VCaP (cell line): Measurements from ENCODE around the gene TBC1D2.

Source experiments
- H3K27ac ChIP-seq: fragments of 450-650 bp; 2 replicates; pipeline ENCODE4 v1.5.1; 2017
- CTCF ChIP-seq: fragments of 450-650 bp; conservative IDR thresholded peaks from 2 replicates; pipeline ENCODE4 v1.5.1; 2017; ENCODE audit warnings: mild to moderate bottlenecking, moderate library complexity

Gene TBC1D2

GRCh38 chr9:98193336-98193944 lies 62.0 kb downstream of the TBC1D2 start:
- peak overlapping the region; percentile 87 for H3K27ac ChIP-seq
- TF ChIP-seq CTCF = peak; percentile 30

DNA sequence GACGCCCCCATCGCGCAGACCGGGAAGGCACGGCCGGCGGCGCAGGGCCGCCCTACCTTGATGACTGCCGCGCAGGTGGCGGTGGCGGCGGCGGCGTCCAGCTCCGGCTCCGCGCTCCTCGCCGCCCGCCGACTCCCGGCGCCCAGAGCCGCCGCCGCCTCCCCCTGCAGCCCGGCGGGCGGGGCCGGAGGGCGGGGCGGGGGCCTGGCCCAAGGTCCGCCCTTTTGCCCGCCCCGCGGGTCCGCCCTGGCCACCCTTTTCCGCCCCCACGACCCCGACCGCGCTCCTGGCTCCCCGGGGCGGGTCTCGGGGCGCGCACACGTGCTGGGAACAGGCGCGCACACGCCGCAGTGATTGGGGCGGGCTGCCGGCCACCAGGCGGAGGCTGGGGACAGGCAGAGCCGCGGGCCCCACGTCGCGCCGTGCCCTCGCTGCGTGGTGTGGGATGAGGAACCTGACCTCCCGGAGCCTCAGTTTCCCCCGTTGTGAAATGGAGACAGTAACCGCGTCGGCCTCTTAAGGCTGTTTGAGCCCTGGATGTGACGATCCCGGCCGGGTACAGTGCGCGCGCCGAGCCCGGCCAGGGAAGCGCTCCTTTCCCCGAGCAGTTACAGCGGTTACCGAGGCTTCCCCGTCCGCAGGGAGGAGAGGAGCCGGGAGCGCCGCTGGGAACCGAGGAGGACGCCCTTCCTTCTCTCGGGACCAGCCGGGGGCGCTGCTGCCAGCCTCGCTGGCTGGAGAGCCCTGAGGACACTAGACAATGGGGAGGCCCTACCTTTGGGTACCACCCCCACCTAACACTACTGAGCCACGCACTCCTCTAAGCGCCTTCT lies 62.7 kb downstream of the TBC1D2 start, which contains the start of gene CORO2A:
Gene CORO2A (minus strand): TSS at position 135 of the 833 bp plus-strand sequence. CDS start 34,977 bp downstream, outside the sequence.
- TF ChIP-seq CTCF = peak; percentile 68
- H3K27ac ChIP-seq = peak within 1 kb of the TSS; percentile 87

DNA sequence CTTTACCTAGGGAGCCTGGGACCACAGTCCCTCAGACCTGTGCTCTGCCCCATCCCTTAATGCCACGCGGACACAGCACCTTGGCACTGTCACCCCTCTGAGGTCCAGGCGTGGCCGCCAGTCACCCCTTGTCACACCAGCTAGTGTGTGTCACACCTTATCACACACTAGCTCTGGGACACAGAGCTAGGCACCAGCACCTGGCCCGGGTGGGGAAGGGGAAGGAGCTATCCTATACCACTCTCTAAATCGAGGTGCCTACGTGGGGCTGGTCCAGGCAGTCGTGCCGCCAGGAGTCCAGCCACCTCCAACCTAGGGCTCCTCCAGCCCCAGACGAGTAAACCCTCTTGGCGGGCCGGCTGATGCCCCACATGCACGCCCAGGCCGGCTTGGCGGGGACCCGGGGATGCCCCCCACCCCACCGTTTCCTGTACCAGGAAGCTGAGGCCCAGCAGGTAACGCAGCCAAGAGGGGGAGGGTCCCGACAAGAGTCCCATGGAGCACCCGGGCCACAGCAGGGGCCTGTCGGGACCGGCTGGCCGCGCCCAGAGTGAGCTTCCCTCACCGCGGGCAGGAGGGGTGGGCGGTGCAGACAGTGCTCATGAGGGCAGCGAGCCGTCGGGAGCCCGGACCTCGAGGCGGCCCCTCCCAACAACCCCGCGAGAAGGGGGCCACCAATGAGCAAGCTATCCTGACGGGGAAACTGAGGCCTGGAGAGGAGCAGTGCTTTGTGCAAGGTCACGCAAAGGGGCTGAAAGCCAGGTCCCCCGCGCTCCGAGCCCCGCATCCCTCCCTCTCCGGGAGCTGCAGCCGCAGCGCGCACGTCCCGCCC lies 63.6 kb downstream of the TBC1D2 start:
- no peak for TF ChIP-seq CTCF
- peak overlapping the region; percentile 87 for H3K27ac ChIP-seq

GRCh38 chr9:98191181-98191608 lies 64.3 kb downstream of the TBC1D2 start:
- H3K27ac ChIP-seq = peak overlapping the region; percentile 87
- TF ChIP-seq CTCF = no peak

DNA sequence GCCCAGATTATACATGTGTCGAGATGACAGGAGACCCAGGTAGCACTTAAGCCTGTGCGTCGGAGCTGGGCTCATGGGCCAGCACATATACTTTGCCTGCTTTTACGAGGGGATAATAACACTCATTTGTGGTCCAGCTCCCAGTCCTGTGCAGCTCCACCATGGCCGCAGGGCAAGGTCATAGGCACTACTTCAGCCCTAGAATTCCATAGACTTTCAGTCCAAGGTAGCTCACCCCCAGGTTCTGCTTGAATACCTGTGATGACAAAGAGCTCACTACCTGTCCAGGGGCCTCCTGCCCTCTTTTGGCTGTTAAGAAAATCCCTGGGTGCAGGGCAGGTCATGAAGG lies 64.7 kb downstream of the TBC1D2 start:
- TF ChIP-seq CTCF = no peak

GRCh38 chr9:98189412-98189811 lies 66.0 kb downstream of the TBC1D2 start:
- no peak for TF ChIP-seq CTCF
- no peak overlapping the region for H3K27ac ChIP-seq

More for the DNA sequence above, 64.7 kb downstream of the TBC1D2 start:
- peak overlapping the region; percentile 87 for H3K27ac ChIP-seq

DNA sequence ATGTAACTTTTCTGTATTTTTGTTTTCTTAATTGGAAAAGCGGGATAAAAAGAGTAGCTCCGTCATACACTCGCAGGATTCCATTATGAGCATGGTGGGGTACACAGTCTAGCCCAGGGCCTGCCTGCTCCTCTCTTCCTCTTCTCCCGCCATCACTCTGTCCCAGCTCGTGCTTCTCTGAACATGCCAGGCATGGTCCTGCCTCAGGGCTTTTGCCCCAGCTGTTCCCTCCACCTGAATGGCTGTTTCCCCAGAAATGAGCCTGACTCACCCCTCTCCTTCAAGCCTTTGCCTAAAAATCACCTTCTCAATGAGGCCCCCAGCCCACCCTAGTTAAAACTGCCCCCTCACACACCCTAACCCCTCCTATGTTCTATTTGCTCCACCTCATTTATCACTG lies 67.5 kb downstream of the TBC1D2 start:
- no peak for TF ChIP-seq CTCF

More for the DNA sequence above, 67.5 kb downstream of the TBC1D2 start:
- no peak overlapping the region for H3K27ac ChIP-seq
